ENCODE data around the gene MGAT4C. TPM values are rescaled to one million over a fixed set of nuclear protein-coding genes. Genes with fewer than 3 reads are reported as not detected.

The MGAT4C gene
- total and polyA plus RNA-seq, 2 donors (not counting 3 experiments of a cell fraction or from before 2014, with no cell fraction given) = not detected

GRCh38 chr12:86148612-86149011 lies 107.6 kb downstream of the MGAT4C start:
- dilution Hi-C loops (cut with MboI; ENCODE audit: extremely low pct_ligation_motif_present, low sequenced_read_pairs) (no loop called here), intact Hi-C loops (cut with micrococcal nuclease) (no loop called here)
- Histone ChIP-seq H2AFZ (ENCODE audit: low read depth, low read length) (no peak overlapping the region), H3K4me2 (ENCODE audit: insufficient read depth, low read length) (no peak overlapping the region), H3K4me3 (replicated peaks in 1 of 3; ENCODE audit: insufficient read depth in 1 of 3, low read depth in 1 of 3, low read length in 3 of 3) (no peak overlapping the region), H3K9ac (replicated peaks; ENCODE audit: extremely low read depth, insufficient read depth, low read length) (no peak overlapping the region), H3K9me1 (replicated peaks; ENCODE audit: control insufficient read depth, extremely low read depth, insufficient read depth, low read length) (no peaks in the 10 kb centered on the region), H3K79me2 (ENCODE audit: control insufficient read depth, insufficient read depth, low read length) (no peaks in the 10 kb centered on the region), H3K9me3 (replicated peaks; ENCODE audit: control insufficient read depth, insufficient read depth, low read length) (no peaks in the 10 kb centered on the region), H3K4me1 (ENCODE audit: control insufficient read depth, extremely low read depth, insufficient read depth, low read length) (no peaks in the 10 kb centered on the region), H3K36me3 (ENCODE audit: control insufficient read depth in 2 of 2, extremely low read depth in 1 of 2, insufficient read depth in 2 of 2, low read length in 2 of 2) (no peaks in the 10 kb centered on the region), H3K27me3 (ENCODE audit: control insufficient read depth in 2 of 2, insufficient read depth in 2 of 2, low read length in 2 of 2) (no peaks in the 10 kb centered on the region), H3K27ac (ENCODE audit: insufficient read depth, low read depth, low read length) (no peak overlapping the region), H4K20me1 (replicated peaks; ENCODE audit: control insufficient read depth, extremely low read depth, insufficient read depth, low read length) (no peaks in the 10 kb centered on the region)
- CTCF ChIA-PET = interaction anchor here (0.6 to 1.4 kb wide), 2 partner anchors 17 to 42 kb away, joined by 3 to 4 read pairs; no protein-coding TSS in a partner anchor
- no peak for DNase-seq (ENCODE audit: low read depth, low spot score)
- TF ChIP-seq FOS (IDR thresholded peaks at IDR 0.05; ENCODE audit: borderline replicate concordance, insufficient read depth, low read length) (no peak), POLR2AphosphoS5 (IDR thresholded peaks at IDR 0.05; ENCODE audit: insufficient read depth, low read depth, low read length) (no peak), GATA2 (IDR thresholded peaks at IDR 0.05; ENCODE audit: insufficient read depth, insufficient read length, low read depth, low read length) (no peak), EZH2 (IDR thresholded peaks at IDR 0.05; ENCODE audit: borderline replicate concordance, low read depth, low read length, severe bottlenecking) (no peak), JUN (IDR thresholded peaks at IDR 0.05; ENCODE audit: borderline replicate concordance, insufficient read depth, insufficient read length, low read depth) (no peak), POLR2A (IDR thresholded peaks at IDR 0.05; ENCODE audit: low read depth, low read length) (no peak), MYC (IDR thresholded peaks at IDR 0.05; ENCODE audit: low read depth, low read length) (no peak)
- TF ChIP-seq, protein P1, sequence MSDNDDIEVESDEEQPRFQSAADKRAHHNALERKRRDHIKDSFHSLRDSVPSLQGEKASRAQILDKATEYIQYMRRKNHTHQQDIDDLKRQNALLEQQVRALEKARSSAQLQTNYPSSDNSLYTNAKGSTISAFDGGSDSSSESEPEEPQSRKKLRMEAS (IDR thresholded peaks at IDR 0.05; ENCODE audit: insufficient read depth, insufficient read length) = no peak
- TF ChIP-seq, protein P2, sequence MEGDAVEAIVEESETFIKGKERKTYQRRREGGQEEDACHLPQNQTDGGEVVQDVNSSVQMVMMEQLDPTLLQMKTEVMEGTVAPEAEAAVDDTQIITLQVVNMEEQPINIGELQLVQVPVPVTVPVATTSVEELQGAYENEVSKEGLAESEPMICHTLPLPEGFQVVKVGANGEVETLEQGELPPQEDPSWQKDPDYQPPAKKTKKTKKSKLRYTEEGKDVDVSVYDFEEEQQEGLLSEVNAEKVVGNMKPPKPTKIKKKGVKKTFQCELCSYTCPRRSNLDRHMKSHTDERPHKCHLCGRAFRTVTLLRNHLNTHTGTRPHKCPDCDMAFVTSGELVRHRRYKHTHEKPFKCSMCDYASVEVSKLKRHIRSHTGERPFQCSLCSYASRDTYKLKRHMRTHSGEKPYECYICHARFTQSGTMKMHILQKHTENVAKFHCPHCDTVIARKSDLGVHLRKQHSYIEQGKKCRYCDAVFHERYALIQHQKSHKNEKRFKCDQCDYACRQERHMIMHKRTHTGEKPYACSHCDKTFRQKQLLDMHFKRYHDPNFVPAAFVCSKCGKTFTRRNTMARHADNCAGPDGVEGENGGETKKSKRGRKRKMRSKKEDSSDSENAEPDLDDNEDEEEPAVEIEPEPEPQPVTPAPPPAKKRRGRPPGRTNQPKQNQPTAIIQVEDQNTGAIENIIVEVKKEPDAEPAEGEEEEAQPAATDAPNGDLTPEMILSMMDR (IDR thresholded peaks at IDR 0.05; ENCODE audit: extremely low read depth in 1 of 2, insufficient read depth in 1 of 2, low read depth in 1 of 2, low read length in 2 of 2) = no peak
- no peak for FAIRE-seq
- POLR2A ChIA-PET = no interaction called here
- BruUV-seq (replicated peaks) = no TSS peak

Data from endothelial cell of umbilical vein (primary cell).